H1 (cell line): ENCODE measurements around the gene RIPPLY2. TPM values are rescaled to one million over a fixed set of nuclear protein-coding genes. Genes with fewer than 3 reads are reported as not detected.

Source experiments
- ASH2L ChIP-seq: fragments of 200-600, 300-600 bp; sonication (generic); IDR thresholded peaks from one replicate; pipeline ENCODE4 v1.7.1; 2017; ENCODE audit warnings: low read length
- BACH1 ChIP-seq: IDR thresholded peaks from 2 replicates; pipeline ENCODE4 v1.6.1; 2012; ENCODE audit warnings: low read length, improper control_type of control experiment
- CBX5 ChIP-seq: fragments of 300-800, 300-1000 bp; sonication (generic); IDR thresholded peaks from 2 replicates; pipeline ENCODE4 v1.7.1; 2016; ENCODE audit warnings: antibody characterized with exemption, low read length, low read depth
- CTBP2 ChIP-seq: IDR thresholded peaks from 2 replicates; pipeline ENCODE4 v1.7.0; 2011; ENCODE audit warnings: borderline replicate concordance, mild to moderate bottlenecking, moderate library complexity, mixed read lengths, low read length; ENCODE audit not compliant: insufficient read depth, insufficient read length
- GTF2F1 ChIP-seq: IDR thresholded peaks from 2 replicates; pipeline ENCODE4 v1.6.1; 2012; ENCODE audit warnings: low read depth, low read length, improper control_type of control experiment, borderline replicate concordance
- SIX5 ChIP-seq: IDR thresholded peaks from 2 replicates; pipeline ENCODE4 v1.6.1; 2011; ENCODE audit warnings: mild to moderate bottlenecking, low read depth, low read length
- SP4 ChIP-seq: IDR thresholded peaks from 2 replicates; pipeline ENCODE4 v1.6.1; 2012; ENCODE audit warnings: low read length, inconsistent platforms
- TEAD4 ChIP-seq: IDR thresholded peaks from 2 replicates; pipeline ENCODE4 v1.6.1; 2012; ENCODE audit warnings: low read depth, low read length, inconsistent platforms, mixed read lengths
- polyA plus RNA-seq, 7 experiments: library from polyadenylated mRNA; depleted of rRNA in 3 of 7; stranded (reverse) in 5 of 7; unstranded in 2 of 7; fragments of >200 nt in 5 of 7; fragments of 200-250 nt in 2 of 7; gene quantifications; 1 replicate in 5 of 7; 2 replicates in 1 of 7; 4 replicates in 1 of 7; pipeline versions ENCODE4 v1.2.1 to v1.2.3, GENCODE V29; 2011 to 2013; ENCODE audit warnings: missing spikeins in 2 of 7, mixed read lengths in 2 of 7
- total RNA-seq: library from RNA; stranded (reverse); fragmentation: NEBNext Ultra II Directional; extraction: Animal tissue kit (Norgen Biotek cat#: 25700); gene quantifications from 2 replicates; pipeline ENCODE4 v1.2.1, GENCODE V29; 2021
- TF ChIP-seq, protein P1 (sequence below), 3 experiments: IDR thresholded peaks; 1 replicate in 2 of 3; 2 replicates in 1 of 3; pipeline versions ENCODE4 v1.5.1 to v1.6.1; 2011; ENCODE audit warnings: low read length in 3 of 3, mild to moderate bottlenecking in 3 of 3, inconsistent platforms in 2 of 3, low read depth in 1 of 3, moderate library complexity in 1 of 3; ENCODE audit not compliant: insufficient read depth in 1 of 3; ENCODE audit errors: control extremely low read depth in 1 of 3

Gene RIPPLY2
- total and polyA plus RNA-seq, 2 of the 8 experiments (the other 6 are each of a cell fraction or from before 2014, with no cell fraction given) = 0.74 to 1.5 TPM

DNA sequence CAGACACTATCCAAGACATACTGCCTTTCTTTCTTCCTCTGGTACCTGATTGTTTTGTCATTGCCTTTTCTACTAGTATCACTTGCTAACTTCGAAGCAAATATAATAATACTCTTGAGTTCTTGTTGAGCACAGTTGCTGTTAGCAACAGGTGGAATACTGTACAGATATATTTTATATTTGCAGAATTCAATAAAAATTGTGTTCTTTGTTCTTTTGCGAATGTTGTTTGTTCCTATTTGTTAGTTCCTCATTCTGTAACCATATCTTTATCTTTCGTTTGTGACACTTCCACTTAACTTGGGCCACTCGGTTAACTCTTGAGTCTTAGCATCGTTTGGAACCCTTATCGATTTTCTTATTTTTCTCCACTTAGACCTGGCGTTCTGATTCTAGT, 7.2 kb downstream of the RIPPLY2 start (continued):
- TF ChIP-seq, protein P1, sequence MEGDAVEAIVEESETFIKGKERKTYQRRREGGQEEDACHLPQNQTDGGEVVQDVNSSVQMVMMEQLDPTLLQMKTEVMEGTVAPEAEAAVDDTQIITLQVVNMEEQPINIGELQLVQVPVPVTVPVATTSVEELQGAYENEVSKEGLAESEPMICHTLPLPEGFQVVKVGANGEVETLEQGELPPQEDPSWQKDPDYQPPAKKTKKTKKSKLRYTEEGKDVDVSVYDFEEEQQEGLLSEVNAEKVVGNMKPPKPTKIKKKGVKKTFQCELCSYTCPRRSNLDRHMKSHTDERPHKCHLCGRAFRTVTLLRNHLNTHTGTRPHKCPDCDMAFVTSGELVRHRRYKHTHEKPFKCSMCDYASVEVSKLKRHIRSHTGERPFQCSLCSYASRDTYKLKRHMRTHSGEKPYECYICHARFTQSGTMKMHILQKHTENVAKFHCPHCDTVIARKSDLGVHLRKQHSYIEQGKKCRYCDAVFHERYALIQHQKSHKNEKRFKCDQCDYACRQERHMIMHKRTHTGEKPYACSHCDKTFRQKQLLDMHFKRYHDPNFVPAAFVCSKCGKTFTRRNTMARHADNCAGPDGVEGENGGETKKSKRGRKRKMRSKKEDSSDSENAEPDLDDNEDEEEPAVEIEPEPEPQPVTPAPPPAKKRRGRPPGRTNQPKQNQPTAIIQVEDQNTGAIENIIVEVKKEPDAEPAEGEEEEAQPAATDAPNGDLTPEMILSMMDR (IDR thresholded peaks at IDR 0.05; ENCODE audit: control extremely low read depth in 1 of 3, insufficient read depth in 1 of 3, low read depth in 1 of 3, low read length in 3 of 3) = no peak
- no peak for TF ChIP-seq ASH2L
- no peak for TF ChIP-seq BACH1
- TF ChIP-seq SP4 = no peak
- TF ChIP-seq CTBP2 = no peak
- TF ChIP-seq CBX5 = no peak
- TF ChIP-seq GTF2F1 = no peak
- no peak for TF ChIP-seq SIX5
- no peak for TF ChIP-seq TEAD4
